Left colon (tissue), 2 donors: ENCODE data around the gene ELP6. TPM values are rescaled to one million over a fixed set of nuclear protein-coding genes. Genes with fewer than 3 reads are reported as not detected.
"Not testable (repeated sequence)": the region's sequence is repeated elsewhere in the genome, so short reads cannot be mapped to it uniquely, and the experiment has no call there.

ENCODE experiments used
- ATAC-seq: fragments of 200-7000 bp; cut with Tn5 transposase; one replicate; pipeline ENCODE4 v1.9.1; 2020; ENCODE audit warnings: mild to moderate bottlenecking, moderate library complexity
- DNase-seq, 2 donors: peaks; one replicate each; pipeline ENCODE4 v3.0.0-alpha.2; 2020
- intact Hi-C, 2 donors: fragments of 100-400 bp; cut with DNase I in 1 of 2; cut with micrococcal nuclease in 1 of 2; formaldehyde crosslinking; loops; one replicate each; pipeline versions ENCODE4 v1.11.2 to v1.14.0; 2022; cut with DNase I, micrococcal nuclease
- total RNA-seq, 2 donors: library from RNA; stranded (reverse); fragmentation: NEBNext Ultra II Directional; extraction: Animal tissue kit (Norgen Biotek cat#: 25700); gene quantifications; one replicate each; pipeline ENCODE4 v1.2.1, GENCODE V29; 2021
- donor health status: DM: no; HTN: no; CAD: no.
- donor health status: DM: yes; HTN: yes; CAD: no.

ELP6 gene
- total RNA-seq, 2 donors from 2014 or later: 21.7 to 22.4 TPM

DNA sequence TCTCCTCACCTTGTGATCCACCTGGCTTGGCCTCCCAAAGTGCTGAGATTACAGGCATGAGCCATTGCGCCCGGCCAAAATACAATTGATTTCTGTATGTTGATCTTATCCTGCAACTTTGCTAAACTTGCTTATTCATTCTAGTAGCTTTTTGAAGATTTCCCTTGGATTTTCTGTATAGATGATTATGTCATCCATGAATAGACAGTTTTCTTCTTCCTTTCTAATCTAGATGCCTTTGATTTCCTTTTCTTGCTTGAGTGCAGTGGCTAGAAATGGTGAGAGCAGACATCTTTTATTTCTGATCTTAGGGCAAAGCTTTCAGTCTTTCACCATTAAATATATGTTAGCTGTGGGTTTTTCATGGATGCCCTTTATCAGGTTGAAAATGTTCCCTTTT lies 4.4 kb upstream of the ELP6 start:
- DNase-seq (no peak), ATAC-seq (no peak)
- intact Hi-C loops: no loop called here

- intact Hi-C loops: no loop called here
- no peak for ATAC-seq
Observed at GRCh38 chr3:47515864-47516319, 2.4 kb upstream of the ELP6 start.

GRCh38 chr3:47515100-47515499 lies 1.6 kb upstream of the ELP6 start:
- no peak for ATAC-seq
- intact Hi-C loops: no loop called here
- no peak for DNase-seq

More at GRCh38 chr3:47515864-47516319, 2.4 kb upstream of the ELP6 start:
- DNase-seq: no peak

DNA sequence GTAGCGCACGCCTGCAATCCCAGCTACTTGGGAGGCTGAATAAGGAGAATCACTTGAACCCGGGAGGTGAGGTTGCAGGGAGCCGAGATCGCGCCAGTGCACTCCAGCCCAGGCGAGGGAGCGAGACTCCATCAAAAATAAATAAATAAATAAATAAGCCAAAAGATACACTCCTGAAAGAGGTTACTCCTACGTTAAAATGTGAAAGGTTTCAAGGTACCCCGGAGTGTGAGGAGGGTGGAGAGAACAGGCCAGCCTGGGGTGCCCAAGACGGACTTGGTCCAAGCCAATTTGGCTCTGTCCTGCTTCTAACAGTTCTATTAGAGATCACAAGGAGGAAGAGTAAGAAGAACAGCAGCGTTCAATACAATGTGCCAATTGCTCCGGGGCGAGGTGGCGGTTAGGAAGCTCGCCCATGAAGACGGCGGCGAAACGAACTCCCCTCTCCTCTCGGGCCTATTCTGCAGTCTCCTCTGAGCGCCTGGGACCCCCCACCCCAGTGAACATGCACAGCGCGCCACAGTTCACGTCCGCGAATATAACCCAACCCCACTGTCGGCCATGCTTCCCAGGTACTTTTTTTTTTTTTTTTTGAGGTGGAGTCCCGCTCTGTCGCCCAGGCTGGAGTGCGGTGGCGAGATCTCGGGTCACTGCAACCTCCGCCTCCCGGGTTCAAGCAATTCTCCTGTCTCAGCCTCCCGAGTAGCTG lies 942 bp downstream of the ELP6 start:
- intact Hi-C loops: no loop called here
- ATAC-seq (peak; percentile 39), DNase-seq (peak; percentile 34 to 44)

DNA sequence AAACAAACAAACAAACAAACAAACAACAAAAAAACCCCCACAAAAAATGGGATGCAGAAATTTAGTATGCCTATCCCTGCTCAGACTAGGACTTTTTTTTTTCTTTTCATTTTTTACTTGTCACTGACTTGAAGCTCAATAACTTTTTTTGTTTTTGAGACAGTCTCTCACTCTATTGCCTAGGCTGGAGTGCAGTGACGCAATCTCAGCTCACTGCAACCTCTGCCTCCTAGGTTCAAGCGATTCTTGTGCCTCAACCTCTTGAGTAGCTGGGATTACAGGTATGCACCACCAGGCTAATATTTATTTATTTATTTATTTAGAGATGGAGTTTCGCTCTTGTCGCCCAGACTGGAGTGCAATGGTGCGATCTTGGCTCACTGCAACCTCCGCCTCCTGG lies 8.2 kb downstream of the ELP6 start:
- DNase-seq, ATAC-seq, intact Hi-C loops: not testable (repeated sequence)

DNA sequence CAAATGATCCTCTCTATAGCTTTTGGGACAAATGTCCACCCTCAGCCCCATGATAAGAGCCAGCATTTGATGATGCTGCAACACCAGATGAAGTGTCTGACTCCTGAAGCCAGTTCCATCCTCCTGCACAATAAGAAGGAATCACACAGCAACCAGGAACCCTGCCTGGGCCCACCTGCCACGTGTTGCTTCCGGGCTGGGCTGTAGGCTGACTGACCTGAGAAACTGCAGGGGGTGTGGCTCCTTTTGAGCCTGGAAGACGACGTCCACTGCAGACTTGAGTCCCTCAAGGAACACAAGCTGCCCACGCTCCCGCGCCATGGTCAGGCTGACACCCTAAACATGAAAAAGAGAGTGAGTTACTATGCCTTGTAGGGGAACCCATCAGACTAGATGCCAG lies 9.4 kb downstream of the ELP6 start:
- intact Hi-C loops: no loop called here
- DNase-seq (no peak), ATAC-seq (no peak)

- DNase-seq: no peak
- ATAC-seq: no peak
- intact Hi-C loops: no loop called here
Observed at GRCh38 chr3:47503033-47503432, 10.5 kb downstream of the ELP6 start.

- DNase-seq (no peak), ATAC-seq (no peak)
- intact Hi-C loops: no loop called here
Observed at GRCh38 chr3:47496892-47497291, 16.6 kb downstream of the ELP6 start.

DNA sequence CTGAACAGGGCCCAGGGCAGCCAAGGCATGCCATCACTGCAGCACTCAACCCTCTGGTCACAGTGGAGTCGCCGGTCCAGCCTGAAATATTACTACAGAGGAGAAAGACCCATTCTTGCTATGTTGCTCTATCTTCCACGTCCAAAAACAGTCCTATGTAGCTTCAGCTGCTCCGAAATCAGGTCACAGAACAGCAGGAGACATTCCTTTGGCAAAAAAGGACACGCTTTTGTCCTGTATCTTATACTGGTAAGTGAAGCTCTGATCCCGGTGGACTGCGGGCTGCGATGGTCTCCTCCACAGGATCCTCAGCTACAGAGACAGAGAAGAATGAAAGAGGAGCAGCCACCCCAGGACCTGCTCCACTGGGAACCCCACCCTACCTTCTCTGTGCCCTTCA lies 17.6 kb downstream of the ELP6 start:
- intact Hi-C loops: no loop called here
- DNase-seq (no peak), ATAC-seq (no peak)

DNA sequence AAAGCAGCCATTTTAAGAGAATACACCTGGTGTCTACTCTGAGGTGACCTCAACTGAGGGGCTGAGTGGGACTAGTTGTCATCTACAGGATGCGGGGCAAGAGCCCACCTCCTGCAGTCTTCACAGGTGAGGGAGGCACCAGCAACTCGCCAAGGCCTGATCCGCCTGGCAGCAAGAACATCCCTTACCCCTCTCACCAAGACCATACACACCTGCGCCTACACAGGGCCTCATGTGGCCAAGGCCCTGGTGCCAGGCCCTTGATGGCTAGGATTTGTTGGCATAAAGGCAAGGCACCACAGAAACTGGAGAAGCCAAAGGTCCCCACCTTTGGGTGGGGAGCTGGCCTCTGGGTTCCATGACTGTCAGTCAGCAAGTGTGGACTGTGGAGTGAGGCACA lies 18.4 kb downstream of the ELP6 start:
- ATAC-seq (no peak), DNase-seq (no peak)
- intact Hi-C loops: no loop called here

GRCh38 chr3:47491777-47492176 lies 21.7 kb downstream of the ELP6 start:
- no peak for DNase-seq
- intact Hi-C loops: no loop called here
- ATAC-seq: no peak

- ATAC-seq (no peak), DNase-seq (no peak)
- intact Hi-C loops: no loop called here
Observed at GRCh38 chr3:47491186-47491585, 22.3 kb downstream of the ELP6 start.

GRCh38 chr3:47487265-47487664 lies 26.2 kb downstream of the ELP6 start:
- DNase-seq (no peak), ATAC-seq (no peak)
- intact Hi-C loops: no loop called here

DNA sequence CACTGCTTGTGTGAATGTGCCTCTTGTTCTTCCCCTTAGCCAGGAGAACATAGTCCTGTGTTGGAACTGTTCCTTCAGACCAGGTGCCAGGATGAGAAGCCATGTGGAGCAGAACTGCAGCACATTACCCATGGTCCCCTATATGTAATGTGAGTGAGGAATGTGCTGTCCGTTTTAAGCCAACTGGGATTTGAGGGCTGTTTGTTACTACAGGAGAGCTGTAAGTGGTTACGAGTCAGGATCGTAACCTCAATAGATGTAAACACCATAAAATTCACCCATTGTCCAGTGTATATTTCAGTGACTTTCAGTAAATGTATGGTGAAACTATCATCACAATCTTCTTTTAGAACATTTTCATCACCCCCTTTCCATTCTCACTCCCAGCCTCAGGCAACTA lies 27.7 kb downstream of the ELP6 start:
- intact Hi-C loops: no loop called here
- no peak for ATAC-seq
- DNase-seq: no peak

- intact Hi-C loops: no loop called here
- DNase-seq: no peak
- ATAC-seq: no peak
Observed at GRCh38 chr3:47482366-47482765, 31.1 kb downstream of the ELP6 start.

DNA sequence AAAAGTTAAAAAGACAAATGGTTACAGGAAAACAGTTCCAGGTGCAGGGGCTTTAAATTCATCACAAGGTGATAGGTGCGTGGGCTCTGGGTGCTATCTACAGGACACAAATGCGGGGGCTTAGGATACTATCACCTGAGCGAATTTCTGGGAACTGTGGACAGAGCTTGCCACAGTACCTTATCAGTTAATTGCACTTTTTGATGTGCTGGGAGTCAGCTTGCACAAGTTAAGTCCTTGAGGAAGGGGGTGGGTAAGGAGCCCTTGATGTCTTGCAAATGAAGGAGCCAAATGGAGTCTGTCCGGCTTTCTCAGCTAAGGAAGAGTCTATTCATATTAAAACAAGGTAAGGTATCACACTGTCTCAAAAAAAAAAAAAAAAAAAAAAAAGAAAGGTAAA lies 31.7 kb downstream of the ELP6 start:
- DNase-seq, intact Hi-C loops, ATAC-seq: not testable (repeated sequence)

DNA sequence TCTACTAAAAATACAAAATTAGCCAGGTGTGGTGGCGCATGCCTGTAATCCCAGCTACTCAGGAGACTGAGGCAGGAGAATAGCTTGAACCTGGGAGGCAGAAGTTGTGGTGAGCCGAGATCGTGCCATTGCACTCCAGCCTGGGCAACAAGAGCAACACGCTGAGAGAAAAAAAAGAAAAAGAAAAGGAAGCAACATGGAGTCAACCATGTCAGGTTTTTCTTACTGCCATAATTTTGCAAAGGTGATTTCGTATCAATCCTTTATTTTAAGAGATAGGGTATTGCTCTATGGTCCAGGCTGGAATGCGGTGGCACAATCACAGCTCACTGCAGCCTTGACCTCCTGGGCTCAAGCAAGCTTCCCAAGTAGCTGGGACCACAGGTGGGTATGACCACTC lies 33.2 kb downstream of the ELP6 start:
- intact Hi-C loops, DNase-seq, ATAC-seq: not testable (repeated sequence)

- no peak for ATAC-seq
- no peak for DNase-seq
- intact Hi-C loops: loop anchor here (5.0 to 10.0 kb wide), 2 partner anchors 55 to 57 kb away; no protein-coding TSS in a partner anchor
Observed at GRCh38 chr3:47479826-47480160, 33.7 kb downstream of the ELP6 start.

- DNase-seq (no peak), ATAC-seq (no peak)
- intact Hi-C loops: loop anchor here (5.0 to 10.0 kb wide), 2 partner anchors 53 to 56 kb away; no protein-coding TSS in a partner anchor
Observed at GRCh38 chr3:47478022-47478421, 35.5 kb downstream of the ELP6 start.

DNA sequence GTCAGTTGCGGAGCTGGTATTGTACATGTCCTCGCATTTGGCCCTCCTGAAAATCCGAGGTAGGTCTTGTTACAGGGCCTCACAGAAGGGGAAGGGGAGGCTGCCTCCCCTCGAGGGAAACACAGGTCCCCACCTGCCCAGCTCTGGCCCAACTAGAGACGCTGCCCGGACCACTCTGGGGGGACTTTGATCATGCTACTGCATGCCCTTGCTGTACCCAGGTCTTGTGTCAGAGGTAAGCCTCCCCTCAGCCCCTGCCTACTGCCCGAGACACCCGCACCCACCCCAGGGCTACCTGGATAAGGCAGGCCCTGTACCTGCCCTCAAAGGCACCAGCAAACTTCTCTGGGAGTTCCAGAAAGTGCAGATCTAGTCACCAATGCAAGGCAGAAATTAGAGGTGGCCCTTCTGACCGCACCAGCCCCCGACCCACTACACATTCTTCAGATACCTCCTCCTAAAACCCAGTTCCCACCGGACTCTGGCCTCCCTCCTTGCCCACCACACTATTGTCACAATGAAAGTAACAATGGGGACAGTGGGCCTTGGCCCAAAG lies 36.8 kb downstream of the ELP6 start:
- DNase-seq (no peak), ATAC-seq (no peak)
- intact Hi-C loops: loop anchor here (5.0 to 10.0 kb wide), 2 partner anchors 52 to 54 kb away; no protein-coding TSS in a partner anchor

DNA sequence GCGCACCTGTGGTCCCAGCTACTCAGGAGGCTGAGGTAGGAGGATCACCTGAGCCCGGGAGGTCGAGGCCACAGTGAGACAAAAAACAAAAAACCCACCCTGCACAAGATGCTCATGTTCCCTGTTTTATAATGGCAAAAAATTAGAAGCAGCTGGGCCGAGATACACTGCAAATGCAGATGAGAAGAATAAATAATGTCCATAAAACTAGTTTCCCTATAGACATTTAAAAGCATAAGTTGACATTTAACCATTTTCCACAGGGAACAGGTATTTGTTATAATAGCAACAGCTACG lies 37.2 kb downstream of the ELP6 start:
- no peak for ATAC-seq
- intact Hi-C loops: loop anchor here (5.0 to 10.0 kb wide), 2 partner anchors 51 to 54 kb away; no protein-coding TSS in a partner anchor
- no peak for DNase-seq
